HG02884 (cell line): ENCODE data around the gene SEMA4C.

Source experiments
- ATAC-seq: cut with Tn5 transposase; IDR thresholded peaks from one replicate; pipeline ENCODE4 v1.9.1; 2021; ENCODE audit warnings: mild to moderate bottlenecking, moderate library complexity; ENCODE audit not compliant: unreplicated experiment

SEMA4C gene, protein sequence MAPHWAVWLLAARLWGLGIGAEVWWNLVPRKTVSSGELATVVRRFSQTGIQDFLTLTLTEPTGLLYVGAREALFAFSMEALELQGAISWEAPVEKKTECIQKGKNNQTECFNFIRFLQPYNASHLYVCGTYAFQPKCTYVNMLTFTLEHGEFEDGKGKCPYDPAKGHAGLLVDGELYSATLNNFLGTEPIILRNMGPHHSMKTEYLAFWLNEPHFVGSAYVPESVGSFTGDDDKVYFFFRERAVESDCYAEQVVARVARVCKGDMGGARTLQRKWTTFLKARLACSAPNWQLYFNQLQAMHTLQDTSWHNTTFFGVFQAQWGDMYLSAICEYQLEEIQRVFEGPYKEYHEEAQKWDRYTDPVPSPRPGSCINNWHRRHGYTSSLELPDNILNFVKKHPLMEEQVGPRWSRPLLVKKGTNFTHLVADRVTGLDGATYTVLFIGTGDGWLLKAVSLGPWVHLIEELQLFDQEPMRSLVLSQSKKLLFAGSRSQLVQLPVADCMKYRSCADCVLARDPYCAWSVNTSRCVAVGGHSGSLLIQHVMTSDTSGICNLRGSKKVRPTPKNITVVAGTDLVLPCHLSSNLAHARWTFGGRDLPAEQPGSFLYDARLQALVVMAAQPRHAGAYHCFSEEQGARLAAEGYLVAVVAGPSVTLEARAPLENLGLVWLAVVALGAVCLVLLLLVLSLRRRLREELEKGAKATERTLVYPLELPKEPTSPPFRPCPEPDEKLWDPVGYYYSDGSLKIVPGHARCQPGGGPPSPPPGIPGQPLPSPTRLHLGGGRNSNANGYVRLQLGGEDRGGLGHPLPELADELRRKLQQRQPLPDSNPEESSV

DNA sequence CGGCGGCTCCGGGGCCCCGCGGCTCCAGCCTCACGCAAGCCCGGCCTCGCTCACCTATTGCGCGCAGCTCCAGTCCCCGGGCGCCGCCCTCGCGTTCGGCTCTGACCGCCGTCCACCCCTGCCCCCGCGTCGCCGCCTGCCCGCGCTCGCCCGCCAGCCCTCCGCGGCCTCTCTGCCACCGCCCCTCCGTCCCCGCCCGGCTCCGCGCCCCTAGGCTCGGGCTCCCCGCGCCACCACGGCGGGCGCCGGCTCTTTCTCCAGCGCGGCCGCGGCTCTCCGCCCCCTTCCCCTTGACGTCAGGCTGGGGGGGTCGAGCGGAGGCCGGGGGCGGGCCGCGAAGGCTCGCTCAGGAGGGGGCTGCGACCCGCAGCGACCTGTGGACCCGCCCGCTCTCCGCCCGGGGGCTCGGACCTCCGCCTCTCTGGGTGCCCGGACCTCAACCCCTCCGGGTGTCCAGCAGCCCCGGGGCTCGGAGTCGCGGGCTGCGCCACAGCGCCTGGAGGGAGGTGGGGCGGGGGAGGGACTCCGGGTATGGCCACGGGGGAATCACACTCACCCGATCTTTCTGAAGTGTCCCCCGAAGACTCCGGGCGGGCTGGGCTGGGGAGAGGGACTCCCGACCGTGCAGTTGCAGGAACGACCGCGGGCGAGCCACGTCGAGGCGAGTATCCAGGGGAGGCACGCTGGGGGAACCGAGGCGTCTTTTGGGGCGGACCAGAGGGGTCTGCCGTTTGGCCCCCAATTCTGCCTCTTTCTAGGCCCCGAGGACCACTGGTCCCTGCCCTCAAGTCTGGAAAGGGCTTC is at the start of gene SEMA4C:
Gene SEMA4C, minus strand, starts transcription at position 259 of the 804 bp plus-strand sequence. CDS start 2,194 bp downstream, outside the sequence.
- no peak for ATAC-seq

DNA sequence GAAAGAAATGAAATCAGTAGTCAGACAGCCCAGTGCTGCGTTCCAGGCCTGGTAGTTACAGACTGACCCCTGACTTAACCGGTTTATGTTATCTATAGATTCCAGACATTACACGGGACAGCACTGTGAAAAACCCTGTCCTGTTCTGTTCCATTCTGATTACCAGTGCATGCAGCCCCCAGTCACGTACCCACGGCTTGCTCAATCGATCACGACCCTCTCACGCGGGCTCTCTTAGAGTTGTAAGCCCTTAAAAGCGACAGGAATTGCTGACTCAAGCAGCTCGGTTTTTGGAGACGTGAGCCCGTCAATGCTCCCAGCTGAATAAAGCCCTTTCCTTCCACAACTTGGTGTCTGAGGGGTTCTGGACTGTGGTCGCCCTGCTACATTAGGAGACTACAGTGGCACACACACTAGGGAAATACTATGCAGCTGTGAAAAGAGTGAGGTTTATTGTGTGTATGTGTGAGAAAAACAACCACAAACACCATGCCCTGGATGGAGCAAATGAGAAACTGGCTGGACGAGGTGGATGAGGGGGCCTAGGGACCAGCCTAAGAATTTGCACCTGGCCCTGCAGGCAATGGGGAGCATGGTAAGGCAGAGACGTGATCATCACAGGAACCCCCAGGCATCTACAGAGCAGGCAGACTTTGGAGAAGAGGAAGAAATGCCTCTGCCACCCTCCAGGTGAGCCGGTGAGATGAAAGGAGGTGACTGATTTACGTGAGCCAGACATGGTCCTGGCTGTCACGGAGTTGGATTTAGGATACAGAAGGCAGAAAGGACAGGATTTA is 49.1 kb upstream of the SEMA4C start:
- no peak for ATAC-seq

- no peak for ATAC-seq
Observed at GRCh38 chr2:96918092-96918753, 48.3 kb upstream of the SEMA4C start.

DNA sequence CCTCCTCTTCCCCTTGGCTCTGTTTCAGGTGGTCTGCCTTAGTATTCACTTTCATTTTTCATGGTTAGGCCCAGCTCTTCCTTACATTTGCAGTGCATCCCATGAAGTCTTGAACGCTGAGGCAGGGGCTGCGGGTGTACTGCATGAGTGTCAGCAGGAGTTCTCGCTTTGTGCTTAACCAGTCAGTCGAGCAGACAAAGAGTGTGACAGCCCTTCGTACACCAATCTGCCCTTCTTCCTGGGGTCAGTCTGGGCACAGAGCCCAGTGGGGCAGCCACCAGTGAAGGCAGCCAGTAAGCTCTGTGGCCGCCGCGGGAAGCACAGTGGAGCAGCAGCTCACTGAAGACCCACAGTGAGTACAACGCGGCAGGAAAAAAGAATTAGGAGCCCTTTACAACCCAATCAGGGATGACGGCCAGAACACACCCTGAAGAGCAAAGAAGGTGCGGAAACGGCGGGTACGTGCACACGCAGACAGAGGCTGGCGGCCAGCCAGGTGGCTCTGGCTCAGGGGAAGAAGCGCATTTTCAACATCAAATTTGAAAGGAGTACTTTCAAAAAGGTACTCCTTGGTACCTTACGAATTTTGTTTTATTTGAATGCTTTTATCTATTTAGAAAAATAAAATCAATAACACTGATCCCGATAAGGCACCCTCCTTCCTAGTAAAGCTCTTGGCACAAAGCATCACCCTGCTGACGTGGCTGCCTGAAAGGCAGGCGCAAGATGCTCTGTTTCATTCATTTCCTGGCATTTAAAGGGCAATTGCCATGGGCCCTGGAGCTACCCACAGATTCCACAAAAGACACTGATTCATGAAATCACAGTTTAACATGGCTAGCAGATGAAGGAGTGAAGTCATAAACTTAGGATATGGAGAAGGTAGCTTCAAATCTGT is 47.0 kb upstream of the SEMA4C start:
- ATAC-seq, result no peak

DNA sequence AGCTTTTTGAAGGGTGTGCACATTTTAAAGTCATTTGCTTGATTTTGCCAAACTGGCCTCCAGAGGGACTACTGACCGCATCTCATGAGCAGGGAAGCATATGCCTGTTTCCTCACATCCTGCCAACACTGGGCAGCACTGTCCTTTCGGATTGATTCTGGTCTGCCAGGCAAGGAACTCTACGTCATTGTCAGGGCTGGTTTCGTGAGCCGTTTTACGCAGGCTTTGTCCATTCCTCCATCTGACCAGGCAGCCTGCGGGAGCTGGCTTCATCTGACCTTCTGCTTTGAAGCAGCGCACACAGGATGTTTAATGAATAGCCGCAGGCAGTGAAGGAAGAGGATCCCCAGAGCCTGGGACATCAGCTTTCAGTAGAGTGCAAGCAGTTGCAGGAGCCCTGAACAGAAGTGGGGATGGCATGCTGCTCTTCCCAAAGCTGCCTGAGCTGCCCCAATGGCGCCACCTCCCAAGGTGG is 46.3 kb upstream of the SEMA4C start:
- ATAC-seq, result no peak

DNA sequence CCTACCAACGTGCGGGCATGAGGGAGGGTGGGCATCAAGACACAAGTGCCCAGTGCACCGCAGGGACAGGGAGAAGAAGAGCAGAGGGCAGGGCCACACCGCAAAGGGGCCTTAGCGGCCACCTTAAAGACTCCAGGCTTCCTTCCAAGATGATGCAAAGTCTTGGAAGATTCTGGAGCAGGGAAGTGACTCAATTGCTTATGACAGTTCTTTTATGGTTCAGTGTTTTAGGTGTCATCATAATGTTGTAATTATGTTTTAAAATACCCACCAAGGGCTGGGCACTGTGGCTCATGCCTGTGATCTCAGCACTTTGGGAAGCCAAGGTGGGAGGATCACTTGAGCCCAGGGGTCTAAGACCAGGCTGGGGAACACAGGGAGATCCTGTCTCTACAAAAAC is 44.5 kb upstream of the SEMA4C start:
- ATAC-seq, result no peak

DNA sequence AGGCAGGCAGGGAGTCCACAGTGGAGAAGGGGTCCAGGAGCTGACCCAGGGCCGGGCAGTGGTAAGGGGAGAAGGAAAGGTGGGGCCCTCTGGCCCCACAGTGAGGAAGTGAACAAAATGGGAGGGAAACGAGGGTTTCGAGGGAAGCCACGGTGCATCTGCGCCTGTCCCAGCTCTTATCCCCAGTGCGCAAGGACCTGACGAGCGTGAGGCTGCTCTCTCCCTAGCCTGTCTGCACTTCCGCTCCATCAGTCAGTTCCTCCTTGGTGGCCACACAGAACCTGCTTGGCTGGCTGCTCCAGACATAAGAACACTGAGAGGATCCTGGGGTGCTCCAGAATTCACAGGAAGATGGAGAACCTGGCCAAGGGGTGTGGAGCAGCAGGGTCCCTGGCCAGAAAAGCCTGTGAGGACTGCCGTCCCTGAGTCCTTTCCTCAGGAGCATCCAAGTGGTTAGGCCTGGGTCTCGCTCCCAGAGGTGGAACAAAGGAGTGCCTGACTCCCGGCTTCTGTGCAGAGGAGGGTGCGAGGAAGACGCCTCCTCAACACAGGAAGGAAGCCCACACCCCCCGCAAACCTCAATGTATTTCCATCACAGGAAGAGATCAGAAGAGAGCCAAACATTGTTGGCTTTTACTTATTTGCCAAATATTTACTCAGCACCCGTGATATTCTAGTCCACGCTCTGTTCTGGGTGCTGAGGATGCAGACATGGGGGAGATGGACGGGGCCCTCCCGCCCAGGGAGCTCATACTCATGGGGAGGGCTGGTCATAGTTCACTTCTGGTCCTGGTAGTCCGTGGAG is 43.7 kb upstream of the SEMA4C start:
- ATAC-seq, result no peak

DNA sequence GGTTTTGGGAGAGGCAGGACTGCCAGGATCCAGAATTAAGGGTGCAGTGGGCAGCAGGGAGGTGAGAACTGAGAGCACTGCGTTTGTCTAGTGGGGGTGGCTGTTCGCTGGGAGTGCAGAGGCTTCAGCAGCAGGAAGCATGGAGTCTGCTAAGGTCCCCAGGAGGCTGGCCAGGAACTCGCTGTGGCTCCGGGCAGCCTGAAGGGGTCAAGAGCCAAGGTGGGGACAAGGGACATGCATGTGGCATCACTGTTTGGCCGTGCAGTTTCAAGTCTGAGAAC is 43.2 kb upstream of the SEMA4C start:
- ATAC-seq, result no peak

GRCh38 chr2:96912346-96913116 is 42.7 kb upstream of the SEMA4C start:
- no peak for ATAC-seq

- ATAC-seq, result no peak
Observed at GRCh38 chr2:96909611-96910021, 39.7 kb upstream of the SEMA4C start.

GRCh38 chr2:96907115-96908041 is 37.5 kb upstream of the SEMA4C start:
- ATAC-seq, result no peak

GRCh38 chr2:96906729-96907114 is 36.8 kb upstream of the SEMA4C start:
- no peak for ATAC-seq

DNA sequence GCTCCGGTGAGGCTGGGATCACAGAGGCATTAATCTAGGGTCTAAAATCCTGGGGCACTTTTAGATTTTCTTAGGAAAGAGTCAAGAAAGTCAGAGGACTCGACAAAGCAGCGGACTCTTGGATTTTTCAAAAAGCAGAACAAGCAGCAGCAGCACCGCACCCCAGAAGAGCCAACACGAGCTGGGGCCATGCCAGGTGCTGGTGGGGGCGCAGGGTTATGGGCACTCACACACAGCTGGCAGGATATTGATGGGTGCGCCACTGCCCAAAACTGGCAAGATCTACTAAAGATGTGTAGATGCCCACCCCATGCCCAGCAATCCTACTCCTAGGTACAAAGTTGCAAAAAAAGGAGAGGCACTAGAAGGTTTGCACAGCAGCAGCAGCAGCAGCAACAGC is 33.9 kb upstream of the SEMA4C start:
- ATAC-seq, result no peak

DNA sequence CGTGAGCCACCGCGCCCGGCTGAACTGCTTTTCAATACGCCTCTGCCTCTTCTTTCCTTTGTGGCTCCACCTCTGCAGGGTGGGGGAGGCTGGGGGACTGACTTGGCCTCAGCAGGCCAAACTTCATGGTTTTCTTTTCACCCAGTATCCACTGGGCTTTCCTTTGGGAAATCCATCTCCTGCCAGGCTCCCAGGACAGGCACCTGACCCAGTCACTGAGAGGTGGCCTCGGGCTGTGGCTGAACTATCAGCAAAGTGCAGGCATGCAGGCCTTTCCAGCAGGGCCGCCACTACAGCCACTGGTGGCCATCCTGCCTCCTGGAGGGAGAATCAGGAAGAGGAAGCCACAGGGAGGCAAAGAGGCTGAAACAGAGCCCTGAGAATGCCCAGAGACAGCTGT is 33.4 kb upstream of the SEMA4C start:
- no peak for ATAC-seq

DNA sequence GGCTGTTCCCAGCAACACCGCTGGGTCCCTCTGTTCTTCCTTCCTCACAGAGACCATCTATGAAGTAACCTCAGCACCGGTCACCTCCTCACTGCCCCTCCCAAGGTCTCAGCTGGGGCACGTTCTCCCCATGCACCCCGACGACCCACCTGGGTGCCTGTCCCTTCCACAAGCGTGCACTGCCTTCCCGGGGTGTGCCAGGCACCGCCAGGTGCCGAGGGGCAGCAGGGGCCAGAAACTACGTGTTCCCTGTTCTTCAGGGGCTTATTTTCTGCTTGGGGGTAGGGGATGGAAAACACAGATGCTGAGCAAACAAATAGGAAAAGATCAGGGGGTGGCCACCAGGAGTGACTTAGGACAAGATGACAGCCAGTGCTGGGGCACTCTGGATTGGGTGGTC is 30.4 kb upstream of the SEMA4C start:
- ATAC-seq, result no peak

GRCh38 chr2:96899413-96899741 is 29.5 kb upstream of the SEMA4C start:
- ATAC-seq, result no peak
